Measurements from ENCODE around the gene ABCB8.

ABCB8 gene

DNA sequence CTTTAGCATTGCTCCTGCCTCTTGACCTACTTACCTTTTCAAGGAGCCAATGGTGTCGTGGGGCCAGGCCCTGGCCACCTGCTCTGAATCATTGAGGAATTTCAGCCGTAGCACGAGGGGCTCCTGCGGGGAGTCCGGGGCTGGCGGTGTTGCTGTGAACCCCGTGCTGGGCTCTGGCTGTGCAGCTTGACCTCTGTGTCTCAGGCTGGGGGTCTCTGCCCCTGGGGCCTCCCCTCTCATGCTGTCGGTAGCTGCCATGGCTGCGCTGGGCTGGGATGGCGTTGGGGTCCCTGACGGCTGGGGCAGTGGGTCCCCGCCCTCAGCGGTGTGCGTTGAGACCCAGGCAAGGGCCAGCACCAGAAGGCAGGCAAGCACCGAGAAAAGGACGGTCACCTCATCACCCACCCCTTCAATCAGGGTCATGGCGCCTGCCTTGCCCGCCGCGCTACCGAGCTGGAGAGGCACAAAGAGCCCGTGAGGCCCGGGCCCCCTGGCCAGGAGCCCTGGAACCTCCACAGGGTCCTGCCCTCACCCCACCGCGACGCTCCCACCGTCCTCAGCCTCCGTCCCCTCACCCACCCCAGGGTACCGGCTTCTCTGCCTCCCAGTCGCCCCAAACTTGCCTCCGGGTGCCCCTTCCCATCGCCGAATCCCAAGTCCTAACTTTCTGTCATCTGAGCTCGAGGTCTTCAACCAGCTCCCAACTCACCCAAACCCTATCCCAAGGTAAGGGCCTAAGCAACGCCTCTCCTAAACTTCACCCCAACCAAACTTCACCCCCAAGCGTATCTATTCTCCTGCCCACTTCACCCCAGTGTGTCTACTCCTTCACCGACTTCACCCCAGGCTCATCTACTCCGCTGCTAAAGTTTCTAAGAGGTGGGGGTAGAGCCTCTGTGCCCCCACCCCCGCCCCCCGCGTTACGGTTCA is 54.2 kb downstream of the ABCB8 start:
- peak overlapping the region; percentile 96 for H3K27ac ChIP-seq
- H3K4me1 ChIP-seq: peaks cover 31% of the 10 kb centered on the region
- TF ChIP-seq, protein P1, sequence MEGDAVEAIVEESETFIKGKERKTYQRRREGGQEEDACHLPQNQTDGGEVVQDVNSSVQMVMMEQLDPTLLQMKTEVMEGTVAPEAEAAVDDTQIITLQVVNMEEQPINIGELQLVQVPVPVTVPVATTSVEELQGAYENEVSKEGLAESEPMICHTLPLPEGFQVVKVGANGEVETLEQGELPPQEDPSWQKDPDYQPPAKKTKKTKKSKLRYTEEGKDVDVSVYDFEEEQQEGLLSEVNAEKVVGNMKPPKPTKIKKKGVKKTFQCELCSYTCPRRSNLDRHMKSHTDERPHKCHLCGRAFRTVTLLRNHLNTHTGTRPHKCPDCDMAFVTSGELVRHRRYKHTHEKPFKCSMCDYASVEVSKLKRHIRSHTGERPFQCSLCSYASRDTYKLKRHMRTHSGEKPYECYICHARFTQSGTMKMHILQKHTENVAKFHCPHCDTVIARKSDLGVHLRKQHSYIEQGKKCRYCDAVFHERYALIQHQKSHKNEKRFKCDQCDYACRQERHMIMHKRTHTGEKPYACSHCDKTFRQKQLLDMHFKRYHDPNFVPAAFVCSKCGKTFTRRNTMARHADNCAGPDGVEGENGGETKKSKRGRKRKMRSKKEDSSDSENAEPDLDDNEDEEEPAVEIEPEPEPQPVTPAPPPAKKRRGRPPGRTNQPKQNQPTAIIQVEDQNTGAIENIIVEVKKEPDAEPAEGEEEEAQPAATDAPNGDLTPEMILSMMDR (IDR thresholded peaks at IDR 0.05): no peak
- peak overlapping the region; percentile 88 for H3K4me3 ChIP-seq (ENCODE audit: low read depth, low read length)
- H3K27me3 ChIP-seq (ENCODE audit: control insufficient read depth, insufficient read depth, low read length): no peaks in the 10 kb centered on the region
- H3K9ac ChIP-seq: no peak overlapping the region
- no peaks in the 10 kb centered on the region for H3K36me3 ChIP-seq (ENCODE audit: control insufficient read depth, insufficient read depth, low read length)
- peaks cover 10% of the 10 kb centered on the region for H3K79me2 ChIP-seq
- peak overlapping the region; percentile 77 for H2AFZ ChIP-seq
- H3K4me2 ChIP-seq (ENCODE audit: low read length): peak overlapping the region; percentile 96
- H3K9me3 ChIP-seq (ENCODE audit: control insufficient read depth, low read length): no peaks in the 10 kb centered on the region

DNA sequence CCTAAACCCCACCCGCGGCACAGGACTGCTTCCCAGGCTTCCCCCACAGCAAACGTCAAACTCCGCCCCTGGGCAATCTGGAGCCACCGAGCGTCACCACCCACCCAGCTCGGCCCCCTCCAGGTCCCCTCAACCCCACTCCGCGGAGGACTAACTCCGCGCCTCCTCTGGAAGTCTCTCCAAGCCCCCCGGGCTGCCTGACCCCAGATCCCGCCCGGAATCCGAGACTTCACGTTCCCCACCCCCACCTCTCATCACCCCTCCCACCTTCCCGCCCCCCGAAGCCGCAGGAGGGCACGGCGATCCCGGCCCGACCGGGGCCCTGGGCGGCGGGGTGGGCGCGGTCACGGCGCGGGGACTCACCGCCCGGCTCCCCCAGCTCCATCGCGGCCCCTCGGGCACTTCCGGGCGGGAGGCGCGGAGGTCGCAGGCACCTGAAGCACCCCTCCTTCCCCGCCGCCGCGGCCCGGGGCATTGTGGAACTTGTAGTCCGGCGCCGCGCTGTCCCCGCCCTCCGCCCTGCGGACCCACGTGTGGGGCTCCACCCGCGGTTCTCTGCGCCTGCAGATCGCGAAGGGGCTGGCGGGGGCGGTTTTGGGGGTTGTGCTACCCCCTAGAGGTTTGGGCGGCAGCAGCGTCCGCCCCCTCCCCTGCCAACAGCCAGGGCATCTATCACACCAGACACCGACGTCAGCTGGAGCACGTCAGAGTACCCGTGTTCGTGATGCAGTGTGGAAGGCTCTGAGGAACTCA is 55.0 kb downstream of the ABCB8 start, which contains the start of gene TMUB1:
TMUB1 (minus strand) TSS at position 423 of the 753 bp plus-strand sequence. CDS start 930 bp downstream, outside the sequence.
- peaks cover 38% of the 10 kb centered on the region for H3K4me1 ChIP-seq
- peak within 1 kb of the TSS; percentile 77 for H2AFZ ChIP-seq
- TF ChIP-seq, protein P1 (IDR thresholded peaks at IDR 0.05): peak; percentile 3
- peak within 1 kb of the TSS; percentile 96 for H3K4me2 ChIP-seq (ENCODE audit: low read length)
- H3K9ac ChIP-seq: peak within 1 kb of the TSS; percentile 37
- peaks cover 18% of the 10 kb centered on the region for H3K79me2 ChIP-seq
- no peaks in the 10 kb centered on the region for H3K27me3 ChIP-seq (ENCODE audit: control insufficient read depth, insufficient read depth, low read length)
- peak within 1 kb of the TSS; percentile 71 for H3K27ac ChIP-seq
- no peaks in the 10 kb centered on the region for H3K9me3 ChIP-seq (ENCODE audit: control insufficient read depth, low read length)
- no peaks in the 10 kb centered on the region for H3K36me3 ChIP-seq (ENCODE audit: control insufficient read depth, insufficient read depth, low read length)
- H3K4me3 ChIP-seq (ENCODE audit: low read depth, low read length): peak within 1 kb of the TSS; percentile 88

DNA sequence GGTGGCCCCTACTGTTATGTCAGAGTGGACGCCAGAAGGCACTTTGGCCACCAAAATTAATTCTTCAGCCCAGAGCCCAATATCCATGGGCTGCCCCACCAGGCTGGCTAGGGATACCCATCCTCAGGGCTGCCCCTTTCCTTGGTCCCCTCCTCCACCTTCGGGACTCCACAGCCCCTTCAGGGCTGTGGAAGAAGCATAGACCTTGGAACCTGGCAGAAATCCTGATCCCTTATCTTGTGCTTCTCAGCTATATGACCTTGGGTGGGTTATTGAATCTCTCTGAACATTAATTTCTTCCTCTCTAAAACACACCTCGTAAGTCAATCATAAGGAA is 55.5 kb downstream of the ABCB8 start:
- peak overlapping the region; percentile 88 for H3K4me3 ChIP-seq (ENCODE audit: low read depth, low read length)
- no peaks in the 10 kb centered on the region for H3K36me3 ChIP-seq (ENCODE audit: control insufficient read depth, insufficient read depth, low read length)
- H3K27ac ChIP-seq: no peak overlapping the region
- no peaks in the 10 kb centered on the region for H3K27me3 ChIP-seq (ENCODE audit: control insufficient read depth, insufficient read depth, low read length)
- H2AFZ ChIP-seq: peak overlapping the region; percentile 77
- TF ChIP-seq, protein P1 (IDR thresholded peaks at IDR 0.05): no peak
- peaks cover 23% of the 10 kb centered on the region for H3K79me2 ChIP-seq
- H3K4me1 ChIP-seq: peaks cover 43% of the 10 kb centered on the region
- H3K9me3 ChIP-seq (ENCODE audit: control insufficient read depth, low read length): no peaks in the 10 kb centered on the region
- H3K4me2 ChIP-seq (ENCODE audit: low read length): peak overlapping the region; percentile 96
- H3K9ac ChIP-seq: no peak overlapping the region

DNA sequence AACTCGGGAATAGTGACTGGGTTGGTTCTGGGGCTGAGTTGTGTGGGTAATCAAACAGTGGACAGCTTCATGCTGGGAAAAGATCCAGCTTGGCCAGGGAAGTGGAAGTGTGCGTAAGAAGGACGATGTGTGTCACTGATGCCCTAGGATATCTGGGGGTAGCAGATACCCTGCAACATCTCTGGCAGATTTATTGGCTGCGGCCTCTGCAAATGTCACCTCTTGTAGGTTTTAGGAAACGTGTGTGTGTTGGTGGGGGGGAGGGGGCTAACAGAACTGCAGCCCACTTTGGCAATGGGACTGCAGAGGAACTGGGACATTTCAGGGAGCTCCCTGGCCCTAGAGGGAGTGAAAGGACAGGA is 57.1 kb downstream of the ABCB8 start:
- Histone ChIP-seq H3K79me2 (peaks cover 29% of the 10 kb centered on the region), H3K27ac (peak overlapping the region; percentile 81), H3K9ac (no peak overlapping the region), H3K4me2 (ENCODE audit: low read length) (peak overlapping the region; percentile 66), H3K36me3 (ENCODE audit: control insufficient read depth, insufficient read depth, low read length) (no peaks in the 10 kb centered on the region), H3K4me3 (ENCODE audit: low read depth, low read length) (peak overlapping the region; percentile 62), H3K4me1 (peaks cover 44% of the 10 kb centered on the region), H2AFZ (peak overlapping the region; percentile 71), H3K9me3 (ENCODE audit: control insufficient read depth, low read length) (no peaks in the 10 kb centered on the region), H3K27me3 (ENCODE audit: control insufficient read depth, insufficient read depth, low read length) (no peaks in the 10 kb centered on the region)
- TF ChIP-seq, protein P1 (IDR thresholded peaks at IDR 0.05): no peak
